Epithelial cell of proximal tubule (primary cell): Measurements from ENCODE around the gene TM4SF1. TPM values are rescaled to one million over a fixed set of nuclear protein-coding genes. Genes with fewer than 3 reads are reported as not detected.

Experiments
- DNase-seq: peaks from one replicate; pipeline ENCODE4 v3.0.0-alpha.2; 2011; ENCODE audit warnings: low read depth
- H3K4me3 ChIP-seq: 2 replicates; pipeline ENCODE4 v1.5.1; 2011; ENCODE audit warnings: low read depth, mild to moderate bottlenecking, low read length
- CTCF ChIP-seq: conservative IDR thresholded peaks from 2 replicates; pipeline ENCODE4 v1.5.1; 2012; ENCODE audit warnings: low read depth, mild to moderate bottlenecking, low read length
- total RNA-seq: library from RNA; depleted of rRNA; stranded (reverse); fragments of >200 nt; gene quantifications from 2 replicates; pipeline ENCODE4 v1.2.3, GENCODE V29; 2015

Gene TM4SF1
- total RNA-seq, 1 donor from 2014 or later = 304 TPM

- no peak for DNase-seq
- no peak for TF ChIP-seq CTCF
- no peak overlapping the region for H3K4me3 ChIP-seq
Measured at GRCh38 chr3:149415484-149415883, 38.0 kb upstream of the TM4SF1 start.

DNA sequence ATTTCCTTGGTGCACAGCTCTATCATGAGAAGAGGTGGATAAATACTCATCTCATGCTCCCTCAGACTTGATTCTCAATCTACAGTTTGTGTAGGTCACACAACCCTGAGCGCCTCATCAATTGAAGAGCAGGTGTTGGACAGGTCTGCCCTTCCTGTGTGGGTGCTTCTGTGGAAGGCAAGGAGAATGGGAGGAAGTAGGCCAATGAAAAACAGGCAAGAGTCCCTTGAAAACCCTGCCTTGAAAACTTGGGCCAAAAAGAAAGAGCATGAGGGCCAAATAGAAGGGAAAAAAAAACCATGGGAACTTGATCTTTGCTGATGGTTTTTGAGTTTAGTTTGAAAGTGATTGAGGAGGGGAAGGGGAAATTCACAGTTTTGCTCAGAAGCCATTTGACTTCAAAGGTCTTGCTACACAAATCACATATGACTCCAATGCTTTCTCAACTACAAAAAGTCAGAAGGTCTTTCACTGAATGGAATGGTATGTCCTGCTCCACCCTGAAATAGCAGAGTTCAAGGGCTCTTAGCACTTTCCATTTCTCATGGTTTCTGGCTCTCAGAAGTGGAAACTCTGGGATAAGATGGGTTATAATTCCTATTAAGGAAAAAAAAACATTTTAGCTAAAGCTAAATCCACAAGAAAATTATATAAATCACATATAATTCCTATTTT, 37.2 kb upstream of the TM4SF1 start:
- H3K4me3 ChIP-seq = no peak overlapping the region
- TF ChIP-seq CTCF = no peak
- no peak for DNase-seq

GRCh38 chr3:149411583-149411982, 34.1 kb upstream of the TM4SF1 start:
- H3K4me3 ChIP-seq = no peak overlapping the region
- no peak for DNase-seq
- no peak for TF ChIP-seq CTCF

- DNase-seq = no peak
- TF ChIP-seq CTCF = no peak
- no peak overlapping the region for H3K4me3 ChIP-seq
Measured at GRCh38 chr3:149409351-149409750, 31.9 kb upstream of the TM4SF1 start.

DNA sequence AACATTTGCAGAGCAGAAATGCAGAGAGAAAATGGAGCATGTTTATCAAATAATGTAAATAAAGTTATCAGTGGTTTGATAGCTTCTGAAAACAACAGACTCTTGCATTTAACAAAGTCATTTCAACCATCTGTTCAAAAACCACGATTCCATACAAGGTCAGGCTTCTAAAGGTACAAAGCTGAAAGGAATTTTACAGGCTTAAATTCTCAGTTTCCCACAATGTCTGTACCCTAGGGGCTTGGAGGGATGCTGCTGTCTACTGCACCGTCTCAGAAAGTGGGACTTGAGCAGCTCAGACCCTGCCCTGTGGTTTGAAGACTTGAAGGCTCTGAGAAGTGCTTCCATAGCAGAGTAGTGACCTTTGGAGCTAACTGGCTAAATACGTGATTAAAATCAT, 30.4 kb upstream of the TM4SF1 start:
- TF ChIP-seq CTCF = no peak
- DNase-seq = no peak
- no peak overlapping the region for H3K4me3 ChIP-seq

DNA sequence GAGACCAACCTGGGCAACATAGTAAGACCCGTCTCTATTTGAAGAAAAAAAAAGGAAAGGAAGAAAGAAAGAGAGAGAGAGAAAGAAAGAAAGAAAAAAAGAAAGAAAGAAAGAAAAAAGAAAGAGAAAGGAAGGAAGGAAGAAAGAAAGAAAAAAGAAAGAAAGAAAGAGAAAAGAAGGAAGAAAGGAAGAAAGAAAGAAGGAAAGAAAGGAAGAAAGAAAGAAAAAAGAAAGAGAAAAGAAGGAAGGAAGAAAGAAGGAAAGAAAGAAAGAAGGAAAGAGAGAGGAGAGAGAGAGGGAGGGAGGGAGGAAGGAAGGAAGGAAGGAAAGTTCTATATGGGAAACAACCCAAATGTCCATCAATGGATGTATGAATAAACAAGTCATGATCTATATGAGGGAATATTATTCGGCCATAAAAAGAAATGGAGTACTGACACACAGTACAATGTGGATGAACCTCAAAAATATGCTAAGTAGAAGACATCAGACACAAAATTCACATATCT, 28.8 kb upstream of the TM4SF1 start:
- no peak for TF ChIP-seq CTCF
- no peak overlapping the region for H3K4me3 ChIP-seq
- DNase-seq = no peak

DNA sequence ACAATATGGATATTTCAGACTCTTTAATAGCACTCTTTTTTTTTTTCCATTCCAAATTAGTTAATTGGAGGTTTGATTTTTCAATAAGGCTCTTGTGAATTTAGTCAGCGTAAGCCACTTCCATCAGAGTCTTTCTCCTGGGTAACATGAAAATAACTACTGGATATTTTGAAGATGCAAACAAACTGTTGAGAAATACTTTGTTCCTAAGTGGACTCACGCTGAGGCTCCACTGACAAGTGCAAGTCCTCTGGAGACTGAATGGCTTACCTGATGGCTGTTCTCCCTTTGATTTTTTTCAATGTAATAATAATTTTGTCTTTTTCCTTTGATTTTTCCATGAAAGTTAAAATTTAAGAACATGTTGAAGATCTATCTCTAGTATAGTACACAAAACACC, 26.0 kb upstream of the TM4SF1 start:
- TF ChIP-seq CTCF = no peak
- H3K4me3 ChIP-seq = no peak overlapping the region
- DNase-seq = no peak
